Cardiac muscle cell (in vitro differentiated cells and primary cell): Measurements from ENCODE around the gene SGPP2. TPM values are rescaled to one million over a fixed set of nuclear protein-coding genes. Genes with fewer than 3 reads are reported as not detected.
A peak's percentile ranks its signal among the peaks of the same experiment; 100 is the strongest.

Source experiments
- DNase-seq, 2 donors: peaks; one replicate each; pipeline versions ENCODE4 v3.0.0 to v3.0.0-alpha.2; 2010 to 2017; ENCODE audit warnings: low read depth in 1 of 2, low spot score in 1 of 2
- H3K27ac ChIP-seq: fragments of 200-600 bp; sonication (generic); 2 replicates; pipeline ENCODE4 v1.5.1; 2016
- H3K27me3 ChIP-seq: fragments of 200-600 bp; sonication (generic); 2 replicates; pipeline ENCODE4 v1.6.0; 2016; ENCODE audit warnings: control low read depth
- H3K36me3 ChIP-seq: fragments of 200-600 bp; sonication (generic); 2 replicates; pipeline ENCODE4 v1.5.1; 2016; ENCODE audit warnings: control low read depth
- H3K4me1 ChIP-seq: fragments of 200-600 bp; sonication (generic); 2 replicates; pipeline ENCODE4 v1.8.1; 2017; ENCODE audit warnings: low read depth, mild to moderate bottlenecking, mixed run types
- H3K4me3 ChIP-seq: fragments of 200-600 bp; sonication (generic); 2 replicates; pipeline ENCODE4 v1.5.1; 2016; ENCODE audit warnings: mild to moderate bottlenecking
- H3K9me3 ChIP-seq: fragments of 200-600 bp; sonication (generic); 2 replicates; pipeline ENCODE4 v1.5.1; 2017; ENCODE audit warnings: low read depth, mild to moderate bottlenecking, control low read depth
- polyA plus RNA-seq: library from polyadenylated mRNA; unstranded; fragments of >200 nt; fragmentation: Nextera tagmentation; extraction: Ambion mirVana; gene quantifications from 2 replicates; pipeline ENCODE4 v1.2.1, GENCODE V29; 2016
- total RNA-seq: library from RNA; depleted of rRNA; stranded (reverse); fragments of >200 nt; gene quantifications from 2 replicates; pipeline ENCODE4 v1.2.3, GENCODE V29; 2016
- TF ChIP-seq, protein P1 (sequence below): IDR thresholded peaks from 2 replicates; pipeline ENCODE4 v1.5.1; 2012; ENCODE audit warnings: low read depth, mild to moderate bottlenecking, low read length

Gene SGPP2
- total and polyA plus RNA-seq, 2 experiments from 2014 or later: 11.6 to 44.6 TPM

DNA sequence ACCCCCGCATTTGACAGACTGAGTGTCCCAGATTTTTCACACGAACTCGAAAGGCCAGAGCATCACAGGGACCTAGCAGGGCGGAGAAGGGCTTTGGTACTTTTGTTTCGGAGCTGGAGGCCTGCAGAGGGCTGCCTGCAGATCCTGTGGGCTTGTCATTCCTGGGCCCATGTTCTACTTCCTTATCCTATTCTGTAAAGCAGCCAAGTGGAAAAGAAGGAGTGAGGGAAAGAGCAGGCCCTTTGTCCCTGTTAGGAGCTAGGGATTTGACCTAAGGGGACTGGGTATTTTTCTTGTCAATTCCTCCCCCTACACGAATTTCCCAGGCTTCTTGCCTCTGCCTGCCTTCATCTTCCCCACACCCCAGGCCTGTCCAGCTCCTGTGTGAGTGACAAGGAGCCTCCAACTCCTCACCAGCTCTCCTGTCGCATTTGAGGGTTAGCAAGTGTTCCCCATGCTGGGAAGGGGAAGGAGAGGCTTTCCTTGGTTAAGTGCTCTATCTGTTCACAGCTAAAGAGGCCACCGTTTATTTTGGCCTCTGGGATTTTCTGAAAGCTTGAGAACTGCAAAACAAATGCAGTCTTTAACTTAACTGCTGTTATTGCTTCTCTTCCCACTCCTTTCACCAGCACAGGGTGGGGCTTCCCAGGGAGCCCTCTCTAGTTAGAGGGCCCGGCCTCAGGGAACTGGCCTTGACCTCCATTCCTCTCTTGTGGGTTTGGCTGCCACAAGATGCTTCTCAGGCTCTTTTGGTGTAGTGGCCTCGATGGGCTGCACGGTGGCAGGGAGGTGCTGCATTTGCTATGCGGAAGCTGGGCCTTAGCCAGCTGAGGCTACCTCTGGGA is 61.2 kb downstream of the SGPP2 start:
- TF ChIP-seq, protein P1, sequence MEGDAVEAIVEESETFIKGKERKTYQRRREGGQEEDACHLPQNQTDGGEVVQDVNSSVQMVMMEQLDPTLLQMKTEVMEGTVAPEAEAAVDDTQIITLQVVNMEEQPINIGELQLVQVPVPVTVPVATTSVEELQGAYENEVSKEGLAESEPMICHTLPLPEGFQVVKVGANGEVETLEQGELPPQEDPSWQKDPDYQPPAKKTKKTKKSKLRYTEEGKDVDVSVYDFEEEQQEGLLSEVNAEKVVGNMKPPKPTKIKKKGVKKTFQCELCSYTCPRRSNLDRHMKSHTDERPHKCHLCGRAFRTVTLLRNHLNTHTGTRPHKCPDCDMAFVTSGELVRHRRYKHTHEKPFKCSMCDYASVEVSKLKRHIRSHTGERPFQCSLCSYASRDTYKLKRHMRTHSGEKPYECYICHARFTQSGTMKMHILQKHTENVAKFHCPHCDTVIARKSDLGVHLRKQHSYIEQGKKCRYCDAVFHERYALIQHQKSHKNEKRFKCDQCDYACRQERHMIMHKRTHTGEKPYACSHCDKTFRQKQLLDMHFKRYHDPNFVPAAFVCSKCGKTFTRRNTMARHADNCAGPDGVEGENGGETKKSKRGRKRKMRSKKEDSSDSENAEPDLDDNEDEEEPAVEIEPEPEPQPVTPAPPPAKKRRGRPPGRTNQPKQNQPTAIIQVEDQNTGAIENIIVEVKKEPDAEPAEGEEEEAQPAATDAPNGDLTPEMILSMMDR: no peak
- Histone ChIP-seq H3K4me3 (no peak overlapping the region), H3K36me3 (no peaks in the 10 kb centered on the region), H3K4me1 (peaks cover 24% of the 10 kb centered on the region), H3K27ac (peak overlapping the region; percentile 85), H3K27me3 (no peaks in the 10 kb centered on the region), H3K9me3 (no peaks in the 10 kb centered on the region)
- DNase-seq: peak in 1 of 2 donors; percentile 15

DNA sequence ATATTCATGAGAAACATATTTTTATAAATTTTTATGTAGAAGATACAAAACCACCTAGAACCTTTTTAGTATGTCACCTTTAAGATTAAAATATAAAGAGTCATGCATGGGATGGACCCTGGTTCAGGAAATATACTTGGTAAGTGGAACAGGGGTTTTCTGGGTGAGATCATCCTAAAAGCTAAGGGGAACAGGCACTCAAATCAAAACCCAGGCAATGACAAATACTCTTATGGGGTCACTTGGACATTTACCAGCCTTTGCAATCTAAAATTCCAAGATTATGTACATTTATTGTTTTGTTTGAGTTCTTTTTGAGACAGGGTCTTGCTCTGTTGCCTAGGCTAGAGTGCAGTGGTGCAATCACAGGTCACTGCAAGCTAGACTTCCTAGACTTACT is 65.8 kb downstream of the SGPP2 start:
- Histone ChIP-seq H3K4me1 (peaks cover 13% of the 10 kb centered on the region), H3K4me3 (no peak overlapping the region), H3K36me3 (no peaks in the 10 kb centered on the region), H3K27ac (no peak overlapping the region), H3K9me3 (no peaks in the 10 kb centered on the region), H3K27me3 (no peaks in the 10 kb centered on the region)
- TF ChIP-seq, protein P1: no peak
- no peak for DNase-seq

DNA sequence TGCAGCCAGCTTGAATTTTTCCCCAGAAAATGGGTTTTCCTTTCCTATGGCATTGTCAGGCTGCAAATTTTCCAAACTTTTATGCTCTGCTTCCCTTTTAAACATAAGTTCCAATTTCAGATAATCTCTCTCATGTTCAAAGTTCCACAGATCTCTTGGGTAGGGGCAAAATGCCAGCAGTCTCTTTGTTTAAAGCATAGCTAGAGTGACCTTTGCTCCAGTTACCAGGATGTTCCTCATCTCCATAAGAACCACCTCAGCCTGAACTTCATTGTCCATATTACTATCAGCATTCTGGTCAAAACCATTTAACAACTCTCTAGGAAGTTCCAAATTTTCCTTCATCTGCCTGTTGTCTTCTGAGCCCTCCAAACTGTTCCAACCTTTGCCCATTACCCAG is 68.3 kb downstream of the SGPP2 start:
- no peaks in the 10 kb centered on the region for H3K27me3 ChIP-seq
- no peaks in the 10 kb centered on the region for H3K9me3 ChIP-seq
- DNase-seq: peak in 1 of 2 donors; percentile 29
- TF ChIP-seq, protein P1: no peak
- H3K4me3 ChIP-seq: no peak overlapping the region
- peaks cover 6% of the 10 kb centered on the region for H3K4me1 ChIP-seq
- no peaks in the 10 kb centered on the region for H3K36me3 ChIP-seq
- no peak overlapping the region for H3K27ac ChIP-seq

DNA sequence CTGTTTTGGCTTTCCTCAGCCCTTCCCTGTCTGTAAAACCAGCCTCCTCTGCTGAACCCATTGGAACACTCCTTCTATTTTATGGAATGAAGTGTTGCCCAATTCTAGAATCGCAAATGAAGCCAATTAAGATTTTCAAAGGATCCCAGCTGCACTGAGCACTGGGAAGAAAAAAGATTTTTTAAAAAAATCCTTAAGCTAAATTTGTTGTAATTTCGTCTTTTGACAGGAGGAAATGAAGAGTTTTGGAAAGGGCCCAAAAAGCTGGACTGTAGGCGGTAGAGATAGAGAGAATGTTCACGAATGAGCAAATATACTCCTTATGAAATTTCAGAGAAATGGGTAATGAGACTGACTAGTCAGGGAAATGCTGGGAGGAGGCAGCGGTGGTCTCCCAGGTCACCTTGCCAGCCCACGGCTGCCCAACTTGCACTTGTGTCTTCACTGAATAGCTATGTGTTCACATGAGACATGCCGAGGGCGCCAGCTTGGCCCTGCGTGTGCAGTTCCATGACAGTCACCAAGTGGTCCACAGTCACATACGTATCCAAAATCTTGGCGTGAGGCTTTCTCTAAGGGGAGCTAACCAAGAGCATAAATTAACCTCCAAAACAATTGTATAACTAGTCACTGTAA is 69.9 kb downstream of the SGPP2 start:
- Histone ChIP-seq H3K27ac (no peak overlapping the region), H3K36me3 (no peaks in the 10 kb centered on the region), H3K4me3 (no peak overlapping the region), H3K9me3 (no peaks in the 10 kb centered on the region), H3K4me1 (peaks cover 9% of the 10 kb centered on the region), H3K27me3 (no peaks in the 10 kb centered on the region)
- TF ChIP-seq, protein P1: no peak
- DNase-seq: peak in 1 of 2 donors; percentile 89

DNA sequence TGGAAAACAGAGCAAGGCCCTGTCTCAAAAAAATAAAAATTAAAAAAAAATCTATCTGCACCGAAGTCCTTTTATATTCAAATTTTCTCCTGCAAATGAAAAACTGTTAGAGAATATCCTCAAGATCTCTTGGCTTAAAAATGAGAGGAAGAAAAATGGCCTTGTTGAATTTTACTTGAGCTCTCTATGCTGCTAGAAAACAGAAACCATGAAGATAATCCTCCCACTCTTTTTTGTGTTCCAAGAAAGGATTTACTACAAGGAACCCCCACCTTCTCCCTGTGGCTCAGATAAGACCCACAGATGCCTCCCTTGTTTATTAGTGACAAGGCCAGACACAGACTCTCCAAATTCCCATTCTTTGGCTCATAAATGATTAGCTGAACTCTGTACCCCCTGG is 71.0 kb downstream of the SGPP2 start:
- Histone ChIP-seq H3K36me3 (no peaks in the 10 kb centered on the region), H3K9me3 (no peaks in the 10 kb centered on the region), H3K4me1 (peaks cover 9% of the 10 kb centered on the region), H3K27me3 (no peaks in the 10 kb centered on the region), H3K4me3 (no peak overlapping the region), H3K27ac (no peak overlapping the region)
- TF ChIP-seq, protein P1: no peak
- peak in 1 of 2 donors; percentile 30 for DNase-seq
